ENCODE results near the gene GATB.

The GATB gene

GRCh38 chr4:151712777-151713176 is 48.0 kb downstream of the GATB start:
- H3K4me3 ChIP-seq (ENCODE audit: low read depth in 1 of 5, low read length in 5 of 5): no peak overlapping the region
- peaks cover 6 to 37% (median 20%) of the 10 kb centered on the region in 5 donors for H3K36me3 ChIP-seq (ENCODE audit: control insufficient read depth in 5 of 5, insufficient read depth in 5 of 5, low read length in 5 of 5)

DNA sequence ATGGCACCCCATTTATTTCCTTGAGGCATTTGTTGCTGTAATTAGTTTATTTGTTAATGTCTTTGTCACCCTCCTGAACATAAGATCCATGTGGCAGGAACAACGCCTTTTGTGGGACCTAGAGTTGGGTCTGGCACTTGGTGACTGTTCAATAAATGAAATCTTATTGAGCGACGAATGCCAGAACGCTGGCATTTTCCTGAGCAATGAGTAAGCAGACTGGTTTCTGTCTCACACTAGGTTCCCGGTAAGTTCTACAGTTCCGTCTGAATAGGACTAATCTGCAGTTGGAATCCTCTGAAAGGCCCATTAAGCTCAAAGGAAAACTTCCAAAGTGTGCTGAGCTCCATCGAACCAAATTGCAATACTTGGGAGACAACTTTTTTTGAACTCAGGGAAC is 49.2 kb downstream of the GATB start:
- Histone ChIP-seq H3K27me3 (ENCODE audit: control insufficient read depth in 5 of 5, insufficient read depth in 4 of 5, low read length in 5 of 5) (no peaks in the 10 kb centered on the region), H3K9ac (ENCODE audit: low read length in 5 of 5) (no peak overlapping the region), H3K36me3 (ENCODE audit: control insufficient read depth in 5 of 5, insufficient read depth in 5 of 5, low read length in 5 of 5) (peaks cover 11 to 38% (median 22%) of the 10 kb centered on the region in 5 donors), H3K4me3 (ENCODE audit: low read depth in 1 of 5, low read length in 5 of 5) (no peak overlapping the region), H3K9me3 (ENCODE audit: control insufficient read depth in 5 of 5, low read length in 5 of 5) (no peaks in the 10 kb centered on the region), H3K4me1 (ENCODE audit: control insufficient read depth in 5 of 5, insufficient read depth in 5 of 5, low read length in 5 of 5) (no peaks in the 10 kb centered on the region), H3K27ac (ENCODE audit: low read depth, low read length) (no peak overlapping the region)

More at GRCh38 chr4:151712777-151713176, 48.0 kb downstream of the GATB start:
- H3K27ac ChIP-seq (ENCODE audit: low read depth, low read length): no peak overlapping the region
- H3K9me3 ChIP-seq (ENCODE audit: control insufficient read depth in 5 of 5, low read length in 5 of 5): no peaks in the 10 kb centered on the region
- no peak overlapping the region for H3K9ac ChIP-seq (ENCODE audit: low read length in 5 of 5)
- no peaks in the 10 kb centered on the region for H3K27me3 ChIP-seq (ENCODE audit: control insufficient read depth in 5 of 5, insufficient read depth in 4 of 5, low read length in 5 of 5)
- H3K4me1 ChIP-seq (ENCODE audit: control insufficient read depth in 5 of 5, insufficient read depth in 5 of 5, low read length in 5 of 5): peaks cover 0 to 3% (median 0%) of the 10 kb centered on the region in 5 donors

GRCh38 chr4:151709587-151709986 is 51.2 kb downstream of the GATB start:
- Histone ChIP-seq H3K36me3 (ENCODE audit: control insufficient read depth in 5 of 5, insufficient read depth in 5 of 5, low read length in 5 of 5) (peaks cover 4 to 35% (median 19%) of the 10 kb centered on the region in 5 donors), H3K9ac (ENCODE audit: low read length in 5 of 5) (no peak overlapping the region), H3K4me1 (ENCODE audit: control insufficient read depth in 5 of 5, insufficient read depth in 5 of 5, low read length in 5 of 5) (no peaks in the 10 kb centered on the region), H3K4me3 (ENCODE audit: low read depth in 1 of 5, low read length in 5 of 5) (no peak overlapping the region), H3K27me3 (ENCODE audit: control insufficient read depth in 5 of 5, insufficient read depth in 4 of 5, low read length in 5 of 5) (no peaks in the 10 kb centered on the region), H3K9me3 (ENCODE audit: control insufficient read depth in 5 of 5, low read length in 5 of 5) (no peaks in the 10 kb centered on the region), H3K27ac (ENCODE audit: low read depth, low read length) (no peak overlapping the region)

DNA sequence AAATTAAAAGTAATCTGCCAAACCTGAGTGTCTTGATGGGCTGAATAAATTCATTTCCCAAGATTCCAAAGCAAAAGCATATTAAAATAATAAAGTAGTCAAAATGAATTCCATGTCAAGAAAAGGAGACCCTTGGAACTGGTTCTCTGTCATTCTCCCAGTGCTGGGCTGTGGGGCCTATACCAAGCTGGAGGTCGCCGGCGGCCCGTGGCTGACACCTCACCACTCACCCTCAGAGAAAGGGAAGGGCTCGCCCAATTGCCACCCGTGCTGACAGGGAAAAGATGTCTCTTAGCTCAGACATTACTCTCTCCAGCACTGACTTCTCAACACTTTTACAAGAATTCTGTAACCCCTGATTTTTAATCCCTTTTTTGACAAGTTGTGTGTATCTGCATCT is 51.7 kb downstream of the GATB start:
- no peak overlapping the region for H3K4me3 ChIP-seq (ENCODE audit: low read depth in 1 of 5, low read length in 5 of 5)
- no peak overlapping the region for H3K9ac ChIP-seq (ENCODE audit: low read length in 5 of 5)
- H3K9me3 ChIP-seq (ENCODE audit: control insufficient read depth in 5 of 5, low read length in 5 of 5): no peaks in the 10 kb centered on the region
- H3K27ac ChIP-seq (ENCODE audit: low read depth, low read length): no peak overlapping the region
- H3K27me3 ChIP-seq (ENCODE audit: control insufficient read depth in 5 of 5, insufficient read depth in 4 of 5, low read length in 5 of 5): no peaks in the 10 kb centered on the region
- H3K36me3 ChIP-seq (ENCODE audit: control insufficient read depth in 5 of 5, insufficient read depth in 5 of 5, low read length in 5 of 5): peaks cover 4 to 35% (median 19%) of the 10 kb centered on the region in 5 donors
- H3K4me1 ChIP-seq (ENCODE audit: control insufficient read depth in 5 of 5, insufficient read depth in 5 of 5, low read length in 5 of 5): no peaks in the 10 kb centered on the region

- no peaks in the 10 kb centered on the region for H3K27me3 ChIP-seq (ENCODE audit: control insufficient read depth in 5 of 5, insufficient read depth in 4 of 5, low read length in 5 of 5)
- H3K4me3 ChIP-seq (ENCODE audit: low read depth in 1 of 5, low read length in 5 of 5): no peak overlapping the region
- H3K4me1 ChIP-seq (ENCODE audit: control insufficient read depth in 5 of 5, insufficient read depth in 5 of 5, low read length in 5 of 5): no peaks in the 10 kb centered on the region
- H3K36me3 ChIP-seq (ENCODE audit: control insufficient read depth in 5 of 5, insufficient read depth in 5 of 5, low read length in 5 of 5): peaks cover 9 to 27% (median 22%) of the 10 kb centered on the region in 5 donors
- no peaks in the 10 kb centered on the region for H3K9me3 ChIP-seq (ENCODE audit: control insufficient read depth in 5 of 5, low read length in 5 of 5)
- no peak overlapping the region for H3K9ac ChIP-seq (ENCODE audit: low read length in 5 of 5)
- no peak overlapping the region for H3K27ac ChIP-seq (ENCODE audit: low read depth, low read length)
These were observed 52.7 kb downstream of the GATB start for GRCh38 chr4:151708100-151708499.

- no peak overlapping the region for H3K27ac ChIP-seq (ENCODE audit: low read depth, low read length)
- no peak overlapping the region for H3K9ac ChIP-seq (ENCODE audit: low read length in 5 of 5)
- H3K4me3 ChIP-seq (ENCODE audit: low read depth in 1 of 5, low read length in 5 of 5): no peak overlapping the region
- no peaks in the 10 kb centered on the region for H3K9me3 ChIP-seq (ENCODE audit: control insufficient read depth in 5 of 5, low read length in 5 of 5)
- H3K27me3 ChIP-seq (ENCODE audit: control insufficient read depth in 5 of 5, insufficient read depth in 4 of 5, low read length in 5 of 5): no peaks in the 10 kb centered on the region
- peaks cover 9 to 46% (median 38%) of the 10 kb centered on the region in 5 donors for H3K36me3 ChIP-seq (ENCODE audit: control insufficient read depth in 5 of 5, insufficient read depth in 5 of 5, low read length in 5 of 5)
- no peaks in the 10 kb centered on the region for H3K4me1 ChIP-seq (ENCODE audit: control insufficient read depth in 5 of 5, insufficient read depth in 5 of 5, low read length in 5 of 5)
These were observed 57.4 kb downstream of the GATB start for GRCh38 chr4:151703401-151703800.

DNA sequence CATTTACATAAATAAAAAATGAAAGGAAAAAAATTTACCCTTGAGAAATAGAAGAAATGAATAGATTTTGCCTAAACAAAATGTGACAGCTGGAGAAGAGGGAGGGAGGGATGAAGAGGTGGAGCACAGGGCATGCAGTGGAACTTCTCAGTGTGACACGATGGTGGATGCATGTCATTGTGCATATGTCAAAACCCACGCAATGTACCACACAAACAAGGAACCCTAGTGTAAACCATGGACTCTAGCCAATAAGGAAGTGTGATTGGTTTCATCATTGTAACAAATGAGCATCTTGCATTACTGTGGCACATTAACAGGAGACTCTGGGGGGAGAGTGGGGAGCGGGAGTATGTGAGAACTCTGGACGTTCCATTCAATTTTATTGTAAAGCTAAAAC is 58.6 kb downstream of the GATB start:
- Histone ChIP-seq H3K27ac (ENCODE audit: low read depth, low read length) (no peak overlapping the region), H3K4me3 (ENCODE audit: low read depth in 1 of 5, low read length in 5 of 5) (no peak overlapping the region), H3K27me3 (ENCODE audit: control insufficient read depth in 5 of 5, insufficient read depth in 4 of 5, low read length in 5 of 5) (no peaks in the 10 kb centered on the region), H3K9me3 (ENCODE audit: control insufficient read depth in 5 of 5, low read length in 5 of 5) (no peaks in the 10 kb centered on the region), H3K36me3 (ENCODE audit: control insufficient read depth in 5 of 5, insufficient read depth in 5 of 5, low read length in 5 of 5) (peaks cover 10 to 38% (median 34%) of the 10 kb centered on the region in 5 donors), H3K4me1 (ENCODE audit: control insufficient read depth in 5 of 5, insufficient read depth in 5 of 5, low read length in 5 of 5) (no peaks in the 10 kb centered on the region), H3K9ac (ENCODE audit: low read length in 5 of 5) (no peak overlapping the region)

- Histone ChIP-seq H3K27me3 (ENCODE audit: control insufficient read depth in 5 of 5, insufficient read depth in 4 of 5, low read length in 5 of 5) (no peaks in the 10 kb centered on the region), H3K4me1 (ENCODE audit: control insufficient read depth in 5 of 5, insufficient read depth in 5 of 5, low read length in 5 of 5) (no peaks in the 10 kb centered on the region), H3K9me3 (ENCODE audit: control insufficient read depth in 5 of 5, low read length in 5 of 5) (no peaks in the 10 kb centered on the region), H3K36me3 (ENCODE audit: control insufficient read depth in 5 of 5, insufficient read depth in 5 of 5, low read length in 5 of 5) (peaks cover 11 to 38% (median 32%) of the 10 kb centered on the region in 5 donors), H3K9ac (ENCODE audit: low read length in 5 of 5) (no peak overlapping the region), H3K27ac (ENCODE audit: low read depth, low read length) (no peak overlapping the region), H3K4me3 (ENCODE audit: low read depth in 1 of 5, low read length in 5 of 5) (no peak overlapping the region)
These were observed 60.1 kb downstream of the GATB start for GRCh38 chr4:151700566-151701316.

DNA sequence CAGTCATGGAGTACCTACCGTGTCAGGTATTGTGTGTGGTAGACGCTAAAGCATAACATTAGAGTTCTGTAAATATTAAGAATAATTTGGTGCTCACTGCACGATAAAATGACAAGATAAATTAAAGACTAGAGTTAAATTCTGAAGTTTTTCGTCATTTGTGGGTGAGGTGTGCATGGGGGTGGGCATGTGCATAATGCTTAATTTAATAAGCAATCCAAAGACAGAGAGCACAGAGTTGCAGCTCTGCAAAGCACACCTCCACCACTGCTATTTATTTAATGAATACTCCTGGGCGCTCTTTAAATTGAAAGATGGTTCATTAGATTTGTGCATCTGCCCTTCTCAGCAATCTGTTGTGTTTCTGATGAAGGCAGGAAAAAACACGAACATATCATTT is 62.6 kb downstream of the GATB start:
- H3K4me1 ChIP-seq (ENCODE audit: control insufficient read depth in 5 of 5, insufficient read depth in 5 of 5, low read length in 5 of 5): no peaks in the 10 kb centered on the region
- no peak overlapping the region for H3K9ac ChIP-seq (ENCODE audit: low read length in 5 of 5)
- no peak overlapping the region for H3K4me3 ChIP-seq (ENCODE audit: low read depth in 1 of 5, low read length in 5 of 5)
- H3K27me3 ChIP-seq (ENCODE audit: control insufficient read depth in 5 of 5, insufficient read depth in 4 of 5, low read length in 5 of 5): no peaks in the 10 kb centered on the region
- H3K27ac ChIP-seq (ENCODE audit: low read depth, low read length): no peak overlapping the region
- no peaks in the 10 kb centered on the region for H3K9me3 ChIP-seq (ENCODE audit: control insufficient read depth in 5 of 5, low read length in 5 of 5)
- H3K36me3 ChIP-seq (ENCODE audit: control insufficient read depth in 5 of 5, insufficient read depth in 5 of 5, low read length in 5 of 5): peaks cover 7 to 33% (median 28%) of the 10 kb centered on the region in 5 donors

DNA sequence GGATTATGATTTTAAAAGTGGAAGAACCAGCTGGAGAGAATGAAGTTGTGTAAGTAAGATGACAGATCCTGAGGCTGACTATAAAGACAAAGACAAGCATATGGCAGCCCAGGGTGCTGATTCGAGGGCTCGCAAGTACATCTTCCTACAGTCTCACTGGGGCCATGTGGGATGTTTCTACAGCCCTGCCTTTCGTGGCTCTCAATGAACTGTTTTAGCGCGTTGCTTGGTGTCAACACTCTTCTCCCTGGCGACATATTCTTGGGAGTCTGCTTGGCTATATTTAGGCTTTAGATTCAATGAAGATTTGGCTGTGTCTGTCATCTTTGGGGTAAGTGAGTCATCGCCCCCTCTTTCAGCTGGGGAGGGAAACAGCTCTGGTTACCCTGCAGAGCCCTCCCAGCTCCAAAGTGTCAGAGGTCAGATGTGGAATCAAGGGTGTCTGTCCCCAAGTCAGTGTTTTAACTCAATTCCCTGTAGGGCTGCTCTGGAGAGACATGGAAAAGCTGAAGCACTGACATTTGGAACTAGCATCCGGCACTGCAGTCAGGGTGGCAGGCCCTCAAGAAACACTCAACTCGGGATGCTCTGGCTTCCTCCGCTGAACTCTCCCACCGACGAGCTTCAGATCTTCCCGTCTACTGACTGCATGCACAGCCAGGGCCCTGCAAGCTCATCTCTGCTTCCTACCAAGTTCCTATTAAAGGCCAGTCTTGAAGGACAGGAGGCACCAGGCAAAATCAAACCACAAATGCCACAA is 65.7 kb downstream of the GATB start:
- Histone ChIP-seq H3K36me3 (ENCODE audit: control insufficient read depth in 5 of 5, insufficient read depth in 5 of 5, low read length in 5 of 5) (peaks cover 4 to 13% (median 6%) of the 10 kb centered on the region in 5 donors), H3K9me3 (ENCODE audit: control insufficient read depth in 5 of 5, low read length in 5 of 5) (no peaks in the 10 kb centered on the region), H3K27ac (ENCODE audit: low read depth, low read length) (no peak overlapping the region), H3K4me3 (ENCODE audit: low read depth in 1 of 5, low read length in 5 of 5) (no peak overlapping the region), H3K4me1 (ENCODE audit: control insufficient read depth in 5 of 5, insufficient read depth in 5 of 5, low read length in 5 of 5) (peaks cover 8 to 20% (median 15%) of the 10 kb centered on the region in 5 donors), H3K9ac (ENCODE audit: low read length in 5 of 5) (no peak overlapping the region), H3K27me3 (ENCODE audit: control insufficient read depth in 5 of 5, insufficient read depth in 4 of 5, low read length in 5 of 5) (no peaks in the 10 kb centered on the region)
